ENCODE measurements around the gene KRT1. TPM values are rescaled to one million over a fixed set of nuclear protein-coding genes. Genes with fewer than 3 reads are reported as not detected.

Gene KRT1
- total and polyA plus RNA-seq, 10 of the 15 experiments (the other 5 are each of a cell fraction or from before 2014, with no cell fraction given), result not detected

DNA sequence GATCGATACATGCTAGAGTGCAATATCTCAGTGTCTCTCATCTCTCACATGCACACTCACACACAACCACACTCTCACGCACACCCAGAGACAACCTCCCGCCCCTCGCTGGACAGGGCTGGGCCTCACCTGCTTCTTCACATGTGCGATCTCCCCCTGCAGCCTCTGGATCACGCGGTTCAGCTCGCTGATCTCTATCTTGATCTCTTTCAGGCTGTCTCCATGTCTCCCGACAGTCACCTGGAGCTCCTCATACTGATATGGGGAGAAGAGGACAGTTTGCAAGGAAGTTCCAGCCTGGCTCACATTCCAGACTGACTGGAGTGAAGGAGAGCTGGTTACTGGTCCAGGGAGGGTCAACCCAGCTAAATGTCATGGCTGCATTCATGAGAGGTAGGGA lies 32.6 kb downstream of the KRT1 start:
- WGBS (ENCODE audit: insufficient coverage, insufficient replicate concordance, low lambda C conversion rate, missing lambda C conversion rate), result 71% methylated on average over 9 of the region's 9 CpGs
- Histone ChIP-seq H3K9me3 (replicated peaks; ENCODE audit: control insufficient read depth, insufficient read depth, low read length) (no peaks in the 10 kb centered on the region), H3K4me2 (ENCODE audit: control insufficient read depth, insufficient read depth) (no peak overlapping the region), H3K4me3 (no peak overlapping the region), H3K27ac (ENCODE audit: control insufficient read depth, insufficient read depth) (no peak overlapping the region), H3K27me3 (replicated peaks in 1 of 2; ENCODE audit: control insufficient read depth in 2 of 2, insufficient read depth in 2 of 2, low read length in 1 of 2) (peaks cover 2 to 3% of the 10 kb centered on the region in 2 experiments; a peak in 2 of 4 replicates), H3K4me1 (ENCODE audit: control insufficient read depth, insufficient read depth, low read length) (no peaks in the 10 kb centered on the region), H3K36me3 (ENCODE audit: control insufficient read depth in 2 of 2, insufficient read depth in 2 of 2, low read length in 1 of 2) (no peaks in the 10 kb centered on the region), H2AFZ (ENCODE audit: control insufficient read depth, low read depth, low read length) (no peak overlapping the region), H4K20me1 (ENCODE audit: control insufficient read depth, insufficient read depth) (no peaks in the 10 kb centered on the region; the same call in 1 of the 2 replicates), H3K9ac (ENCODE audit: control insufficient read depth, insufficient read depth, low read length) (no peak overlapping the region), H3K79me2 (ENCODE audit: control insufficient read depth, insufficient read depth, low read length) (no peaks in the 10 kb centered on the region)
- no TSS peak for BruUV-seq (replicated peaks)
- ChIA-PET RAD21 (ENCODE audit: unreplicated experiment) (no interaction called here), CTCF (no interaction called here), POLR2A (no interaction called here), SMC1A (ENCODE audit: uncharacterized antibody, unreplicated experiment) (no interaction called here)
- no peak for ATAC-seq
- intact Hi-C loops (cut with micrococcal nuclease; ENCODE audit: unreplicated experiment), result no loop called here
- DNase-seq (ENCODE audit: low read depth, low spot score), result no peak
- TF ChIP-seq PBX3 (IDR thresholded peaks at IDR 0.05; ENCODE audit: insufficient replicate concordance, low read depth, low read length), result no peak
- TF ChIP-seq SPI1 (IDR thresholded peaks at IDR 0.05; ENCODE audit: borderline replicate concordance, insufficient read depth, low read depth, low read length), result no peak
- no peak for TF ChIP-seq POLR2AphosphoS2 (IDR thresholded peaks at IDR 0.05; ENCODE audit: low read depth, low read length)
- TF ChIP-seq, protein P1, sequence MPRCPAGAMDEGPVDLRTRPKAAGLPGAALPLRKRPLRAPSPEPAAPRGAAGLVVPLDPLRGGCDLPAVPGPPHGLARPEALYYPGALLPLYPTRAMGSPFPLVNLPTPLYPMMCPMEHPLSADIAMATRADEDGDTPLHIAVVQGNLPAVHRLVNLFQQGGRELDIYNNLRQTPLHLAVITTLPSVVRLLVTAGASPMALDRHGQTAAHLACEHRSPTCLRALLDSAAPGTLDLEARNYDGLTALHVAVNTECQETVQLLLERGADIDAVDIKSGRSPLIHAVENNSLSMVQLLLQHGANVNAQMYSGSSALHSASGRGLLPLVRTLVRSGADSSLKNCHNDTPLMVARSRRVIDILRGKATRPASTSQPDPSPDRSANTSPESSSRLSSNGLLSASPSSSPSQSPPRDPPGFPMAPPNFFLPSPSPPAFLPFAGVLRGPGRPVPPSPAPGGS (IDR thresholded peaks at IDR 0.05; ENCODE audit: borderline replicate concordance, insufficient read depth, low read depth, low read length, poor library complexity, severe bottlenecking), result no peak
- no peak for TF ChIP-seq BACH1 (IDR thresholded peaks at IDR 0.05; ENCODE audit: borderline replicate concordance)
- TF ChIP-seq NFYB (IDR thresholded peaks at IDR 0.05; ENCODE audit: insufficient read depth, low read depth, low read length), result no peak
- TF ChIP-seq E2F4 (IDR thresholded peaks at IDR 0.05; ENCODE audit: low read depth, low read length), result no peak
- FAIRE-seq, result no peak
- in situ Hi-C loops (cut with MboI), result no loop called here

Measured in GM12878 (cell line).